HG03066 (cell line): ENCODE data around the gene PTPN13.
"Not testable (repeated sequence)": the region's sequence is repeated elsewhere in the genome, so short reads cannot be mapped to it uniquely, and the experiment has no call there.

Experiments used
- ATAC-seq: cut with Tn5 transposase; IDR thresholded peaks from one replicate; pipeline ENCODE4 v1.9.1; 2021; ENCODE audit warnings: low read depth; ENCODE audit not compliant: unreplicated experiment

PTPN13 gene

DNA sequence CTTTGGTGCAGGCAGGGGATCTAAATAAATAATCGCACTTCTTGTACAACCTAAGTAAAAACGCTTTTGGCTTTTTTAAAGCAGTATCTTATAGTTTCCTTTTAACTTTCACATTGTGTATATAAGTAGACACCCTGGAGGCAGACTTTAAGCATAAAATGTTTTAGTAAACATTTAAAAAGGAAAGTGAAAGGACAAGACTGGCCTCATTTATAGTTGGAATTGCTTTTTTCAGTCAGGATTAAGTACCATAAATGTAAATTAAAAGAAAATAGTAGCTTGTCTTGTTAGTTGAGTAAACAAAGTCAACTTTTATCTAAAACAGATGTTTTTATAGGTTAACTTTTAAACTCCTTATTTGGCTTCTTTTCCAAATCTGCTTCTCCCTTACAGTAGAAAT is 39.7 kb downstream of the PTPN13 start:
- ATAC-seq = no peak

DNA sequence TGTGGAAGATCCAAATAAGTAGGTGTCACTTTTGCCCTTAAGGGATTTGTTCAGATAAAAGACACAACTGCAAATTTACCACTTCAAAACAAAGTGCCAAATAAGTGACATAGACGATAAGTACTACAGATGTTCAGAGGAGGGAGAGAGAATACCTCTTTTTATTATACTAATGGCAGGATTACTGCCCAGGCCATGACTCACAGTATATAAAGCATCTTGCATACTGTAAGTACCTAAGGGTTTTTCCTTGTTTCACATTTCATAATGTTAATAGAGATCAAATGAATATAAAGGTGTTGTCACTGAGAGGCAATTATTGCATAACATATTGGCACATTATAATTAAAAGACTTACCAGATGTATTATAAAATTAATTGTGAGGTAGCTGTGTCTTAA is 46.4 kb downstream of the PTPN13 start:
- ATAC-seq = no peak

DNA sequence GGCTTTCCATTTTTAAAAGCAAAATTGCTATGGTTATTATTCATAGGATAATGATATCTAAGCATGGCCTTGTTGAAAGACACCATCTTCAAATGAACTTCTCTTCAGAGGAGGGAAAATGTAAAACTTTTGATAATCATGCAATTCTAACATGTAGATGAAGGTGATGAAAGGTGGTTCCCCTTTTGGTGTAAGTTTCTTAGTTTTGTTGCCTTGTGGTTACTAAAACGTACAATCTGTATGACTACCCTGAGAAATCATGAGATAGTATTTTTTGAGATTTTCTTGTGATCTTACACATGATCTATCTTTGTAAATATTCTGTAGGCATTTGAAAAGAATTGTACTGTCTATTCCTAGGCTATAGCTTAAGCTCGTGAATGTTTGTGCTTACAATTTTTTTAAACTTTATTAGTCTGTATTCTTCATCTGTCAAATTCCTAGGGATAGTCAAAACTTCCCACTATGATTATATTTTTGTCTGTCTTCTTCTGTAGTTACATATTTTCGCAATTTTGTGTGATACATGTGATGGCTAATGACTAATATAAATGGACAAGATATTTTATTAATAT is 47.5 kb downstream of the PTPN13 start:
- ATAC-seq = no peak

DNA sequence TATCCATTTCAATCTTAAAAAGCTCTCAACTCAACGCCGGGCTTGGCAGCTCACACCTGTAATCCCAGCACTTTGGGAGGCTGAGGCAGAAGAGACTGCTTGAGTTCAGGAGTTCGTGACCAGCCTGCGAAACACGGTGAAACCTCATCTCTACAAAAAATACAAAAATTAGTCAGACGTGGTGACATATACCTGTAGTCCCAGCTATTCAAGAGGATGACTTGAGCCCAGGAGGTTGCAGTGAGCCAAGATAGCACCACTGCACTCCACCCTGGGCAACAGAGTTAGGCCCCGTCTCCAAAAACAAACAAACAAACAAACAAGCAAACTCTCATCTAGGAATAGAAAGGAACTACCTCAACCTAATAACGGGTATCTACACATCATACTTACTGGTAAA is 50.8 kb downstream of the PTPN13 start:
- no peak for ATAC-seq

DNA sequence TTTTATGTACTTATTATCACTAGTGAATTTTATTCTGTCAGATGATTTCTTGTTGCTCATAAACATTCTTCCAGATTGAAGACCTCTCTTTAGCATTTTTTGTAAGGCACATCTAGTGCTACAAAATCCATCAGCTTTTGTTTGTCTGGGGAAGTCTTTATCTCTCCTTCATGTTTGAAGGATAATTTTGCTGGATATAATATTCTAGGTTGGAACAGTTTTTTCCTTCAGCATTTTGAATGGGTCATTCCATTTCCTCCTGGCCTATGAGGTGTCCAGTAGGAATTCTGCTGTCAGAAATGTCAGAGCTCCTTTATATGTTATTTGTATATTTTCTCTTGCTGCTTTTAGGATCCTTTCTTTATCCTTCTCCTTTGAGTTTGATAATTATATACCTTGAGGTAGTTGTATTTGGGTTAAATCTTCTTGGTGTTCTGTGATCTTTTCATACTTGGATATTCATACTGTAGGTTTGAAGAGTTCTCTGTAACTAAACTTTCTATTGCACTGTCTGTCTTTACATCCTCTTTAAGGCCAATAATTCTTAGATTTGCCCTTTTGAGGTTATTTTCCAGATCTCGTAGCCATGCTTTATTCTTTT is 58.3 kb downstream of the PTPN13 start:
- no peak for ATAC-seq

DNA sequence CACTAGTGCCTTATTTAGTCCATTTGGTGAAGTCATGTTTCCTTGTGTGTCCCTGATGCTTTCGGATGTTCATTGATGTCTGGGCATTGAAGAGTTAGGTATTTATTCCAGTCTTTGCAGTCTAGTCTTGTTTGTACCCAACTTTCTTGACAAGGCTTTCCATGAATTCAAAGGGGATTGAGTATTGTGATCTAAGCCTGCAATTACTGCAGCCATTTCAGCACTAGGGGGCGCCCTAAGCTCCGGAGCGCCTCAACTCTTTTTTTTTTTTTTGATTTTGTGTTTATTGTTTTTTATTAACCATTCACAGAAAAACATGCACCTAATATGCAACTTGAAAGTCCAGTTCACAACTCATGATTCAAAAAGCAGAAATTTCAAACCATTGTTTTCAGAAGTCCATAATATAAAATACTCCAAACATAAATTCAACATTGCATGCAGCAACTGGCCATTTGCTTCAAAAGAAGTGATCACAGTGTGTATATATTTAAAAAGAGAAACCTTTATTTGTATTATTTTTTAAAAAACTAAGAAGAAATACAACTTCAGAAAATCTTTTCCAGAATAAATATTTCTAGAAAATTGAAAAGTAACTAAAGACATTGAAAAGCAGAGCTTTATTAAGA is 59.2 kb downstream of the PTPN13 start:
- no peak for ATAC-seq

DNA sequence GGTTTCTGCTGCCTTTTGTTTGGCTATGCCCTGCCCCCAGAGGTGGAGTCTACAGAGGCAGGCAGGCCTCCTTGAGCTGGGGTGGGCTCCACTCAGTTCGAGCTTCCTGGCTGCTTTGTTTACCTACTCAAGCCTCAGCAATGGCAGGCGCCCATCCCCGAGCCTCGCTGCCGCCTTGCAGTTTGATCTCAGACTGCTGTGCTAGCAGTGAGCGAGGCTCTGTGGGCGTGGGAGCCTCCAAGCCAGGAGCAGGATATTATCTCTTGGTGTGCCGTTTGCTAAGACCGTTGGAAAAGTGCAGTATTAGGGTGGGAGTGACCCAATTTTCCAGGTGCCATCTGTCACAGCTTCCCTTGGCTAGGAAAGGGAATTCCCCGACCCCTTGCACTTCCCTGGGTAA is 62.7 kb downstream of the PTPN13 start:
- not testable (repeated sequence) for ATAC-seq

DNA sequence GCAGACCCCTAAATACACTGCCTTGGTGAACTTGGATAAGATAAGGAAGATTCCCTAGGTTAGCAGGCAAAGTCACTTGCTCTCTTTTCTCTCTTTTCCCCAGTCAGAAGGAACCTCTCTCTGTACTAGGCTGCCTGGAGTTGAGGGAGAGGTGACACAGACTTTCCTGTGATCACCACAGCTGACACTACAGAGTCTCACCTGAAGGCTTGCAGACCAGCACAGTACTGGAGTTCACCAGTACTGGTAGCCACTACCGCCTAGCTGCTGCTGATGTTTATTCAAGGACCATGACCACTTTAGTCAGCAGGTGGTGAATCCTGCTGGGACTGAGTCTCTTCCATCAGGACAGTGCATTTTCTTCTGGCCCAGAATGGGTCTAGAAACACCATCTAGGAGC is 63.3 kb downstream of the PTPN13 start:
- ATAC-seq = no peak

DNA sequence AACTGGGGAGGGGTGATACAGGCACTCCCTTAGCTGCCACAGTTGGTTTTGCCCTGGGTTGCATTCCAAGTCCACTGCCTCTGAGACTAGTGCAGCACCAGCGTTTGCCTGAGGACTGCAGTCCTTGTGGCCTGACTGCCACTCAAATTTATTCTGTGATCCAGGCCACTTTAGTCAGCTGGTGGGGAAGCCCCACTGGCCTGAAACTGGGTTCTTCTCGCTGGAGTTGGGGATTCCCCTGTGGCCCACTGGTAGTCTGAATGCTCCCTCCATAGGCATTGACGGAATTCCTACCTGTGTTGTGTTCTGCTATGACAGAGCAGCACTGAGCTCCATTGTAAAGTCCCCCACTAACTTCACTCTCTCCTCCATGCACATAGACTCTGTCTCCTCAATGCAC is 63.8 kb downstream of the PTPN13 start:
- no peak for ATAC-seq

DNA sequence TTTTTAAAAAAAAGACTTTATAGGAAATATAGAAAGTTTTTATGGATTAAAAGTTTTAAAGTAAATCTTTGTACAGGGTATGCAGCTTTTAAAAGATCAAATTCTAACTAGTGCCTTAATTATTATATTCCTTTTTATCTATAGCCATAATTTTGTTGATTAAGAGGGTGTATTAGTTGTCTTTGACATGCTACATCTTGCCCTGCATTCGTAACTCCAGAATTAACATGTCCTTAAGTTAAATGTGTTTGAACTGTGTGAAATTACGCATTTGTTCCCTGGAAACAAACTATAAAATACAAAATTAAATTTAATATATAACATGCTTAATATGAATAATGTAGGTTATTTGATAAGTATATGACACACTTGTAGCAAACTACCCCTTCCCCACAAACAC is 66.3 kb downstream of the PTPN13 start:
- no peak for ATAC-seq

DNA sequence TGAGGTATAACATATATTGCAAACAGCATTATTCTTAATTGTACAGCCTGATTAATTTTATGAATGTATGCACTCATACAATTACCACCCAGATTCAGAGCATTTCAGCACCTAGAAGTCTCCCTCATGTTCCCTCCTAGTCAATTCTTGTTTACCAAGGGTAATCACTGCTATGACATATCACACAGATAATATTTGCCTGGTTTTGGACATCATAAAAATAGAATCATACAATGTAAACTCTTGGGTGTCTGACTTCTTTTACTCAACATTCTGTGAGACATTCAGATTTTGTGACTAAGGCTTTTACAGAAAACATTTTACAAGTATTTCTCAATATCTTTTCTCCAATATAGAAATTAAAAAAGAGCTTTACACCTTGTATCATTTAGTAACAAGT is 66.9 kb downstream of the PTPN13 start:
- no peak for ATAC-seq

DNA sequence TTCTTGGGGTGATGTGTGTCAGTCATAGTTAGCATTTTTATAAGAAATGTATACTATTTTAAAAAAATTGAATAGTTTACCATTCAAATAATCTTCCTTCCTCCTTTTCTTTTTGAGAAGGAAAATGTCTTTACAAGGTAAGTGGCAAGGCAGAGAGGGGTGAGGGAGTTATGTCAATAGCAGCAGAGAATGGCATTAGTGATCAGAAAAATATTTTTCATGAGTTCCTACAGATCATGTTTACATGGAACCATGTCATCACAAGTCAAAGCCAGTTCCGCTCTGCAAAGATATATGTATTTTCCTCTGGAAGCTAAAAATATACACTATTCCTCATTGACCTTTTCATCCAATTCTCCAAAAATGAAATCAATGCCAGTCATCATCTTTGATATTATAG is 67.3 kb downstream of the PTPN13 start:
- no peak for ATAC-seq

DNA sequence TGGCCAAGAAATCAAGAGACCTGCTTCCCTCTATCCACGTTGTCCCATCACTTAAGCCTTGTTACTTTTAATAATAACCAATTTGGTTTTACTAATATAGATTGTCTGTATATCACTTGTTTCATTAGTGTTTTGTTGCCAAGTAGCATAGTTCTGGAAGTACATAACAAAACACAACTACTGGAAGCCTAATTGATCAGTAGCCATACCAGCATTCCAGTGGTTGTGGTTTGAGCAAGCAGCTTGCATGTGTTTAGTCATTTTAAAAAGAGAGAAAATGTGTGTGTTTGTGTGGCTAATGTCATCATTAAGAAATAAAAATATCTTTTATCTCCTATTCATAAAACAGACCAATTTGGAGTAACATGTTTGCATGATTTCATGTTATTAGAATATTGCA is 70.8 kb downstream of the PTPN13 start:
- no peak for ATAC-seq

DNA sequence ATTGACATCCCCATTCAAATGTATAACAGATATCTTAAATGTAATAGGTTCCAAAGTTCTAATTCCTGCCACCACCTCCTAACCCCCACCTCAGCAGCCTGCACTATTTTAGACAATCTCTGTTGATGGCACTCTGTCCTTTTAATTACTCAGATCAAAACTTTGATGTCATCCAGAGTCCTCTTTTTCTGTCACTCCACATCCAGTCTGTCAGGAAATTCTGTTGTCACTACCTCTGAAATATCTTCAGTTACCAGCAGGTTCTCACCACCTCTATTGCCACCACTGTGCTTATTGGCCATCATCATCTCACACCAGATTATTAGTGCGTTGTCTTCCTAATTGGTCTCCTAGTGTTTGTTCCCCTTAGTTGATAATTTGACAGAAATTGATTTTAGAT is 76.2 kb downstream of the PTPN13 start:
- ATAC-seq = no peak

DNA sequence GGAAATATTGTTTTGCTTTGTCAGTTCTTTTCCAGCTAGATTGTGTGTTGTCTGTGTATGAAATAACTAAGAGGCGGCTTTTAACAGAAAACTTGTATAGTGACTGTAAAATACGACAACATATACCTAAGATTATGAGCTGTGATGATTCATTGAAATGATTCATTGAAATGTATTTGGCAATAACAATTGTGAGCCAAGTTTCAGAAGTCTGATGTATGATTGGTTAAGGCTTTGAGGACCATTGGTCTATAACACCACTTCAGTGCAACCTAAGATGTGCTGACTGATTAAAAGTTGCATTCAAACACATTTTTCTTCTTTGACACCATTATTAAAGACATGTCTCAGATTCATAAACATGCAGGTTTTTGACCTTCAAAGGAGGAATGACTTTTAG is 76.6 kb downstream of the PTPN13 start:
- no peak for ATAC-seq

DNA sequence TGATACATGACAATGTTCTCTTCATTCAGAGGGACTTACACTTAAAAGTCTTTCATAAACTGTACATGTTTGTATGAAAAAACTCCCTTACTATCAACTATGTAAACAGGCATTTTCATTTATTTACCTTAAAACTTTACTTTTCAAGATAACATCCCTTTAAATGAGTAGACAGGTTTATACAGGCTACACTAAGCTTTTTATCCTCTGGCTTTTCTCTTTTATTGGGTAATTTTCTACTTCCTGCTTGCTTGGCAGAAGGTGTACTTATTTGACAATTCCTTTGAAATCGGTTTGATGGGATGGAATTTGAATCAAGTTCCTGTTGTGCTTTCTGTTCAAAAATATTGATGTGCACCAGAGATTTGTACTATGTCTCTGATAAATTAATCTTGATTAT is 81.4 kb downstream of the PTPN13 start:
- no peak for ATAC-seq

DNA sequence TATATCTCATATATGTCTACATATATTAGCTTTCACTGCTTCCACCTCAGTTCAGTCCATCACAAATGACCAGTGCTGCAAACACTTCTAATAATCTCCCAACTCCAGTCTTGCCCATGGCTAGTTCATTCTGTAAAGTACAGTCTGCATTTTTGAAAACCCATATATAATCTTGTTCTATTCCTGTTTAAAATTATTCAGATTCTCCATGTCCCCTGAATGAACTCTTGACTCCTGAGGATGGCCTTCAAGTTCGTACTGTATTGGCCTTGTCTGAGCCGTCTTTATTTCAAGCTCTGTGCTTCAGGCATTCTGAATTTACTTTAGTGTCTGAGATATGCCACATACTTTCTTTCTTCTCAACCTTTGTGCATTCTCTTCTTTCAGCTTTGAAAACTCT is 84.7 kb downstream of the PTPN13 start:
- no peak for ATAC-seq

DNA sequence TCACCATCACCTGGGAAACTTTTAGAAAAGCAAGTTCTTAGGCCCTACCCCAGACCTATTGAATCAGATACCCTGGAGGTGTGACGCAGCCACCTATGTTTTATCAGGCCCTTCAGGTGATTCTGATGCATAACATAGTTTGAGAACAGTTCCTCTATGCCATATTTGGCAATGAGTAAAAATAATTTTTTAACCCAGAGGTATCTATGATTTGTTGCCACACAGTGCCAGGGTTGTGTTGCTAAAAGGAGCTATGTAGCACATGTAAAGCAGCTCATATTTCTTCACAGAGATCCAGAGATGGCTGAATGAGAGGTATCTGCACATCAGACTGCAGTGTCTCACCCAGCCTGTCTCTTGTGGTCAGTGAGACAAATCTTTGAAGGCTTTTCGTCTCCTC is 85.3 kb downstream of the PTPN13 start:
- no peak for ATAC-seq

DNA sequence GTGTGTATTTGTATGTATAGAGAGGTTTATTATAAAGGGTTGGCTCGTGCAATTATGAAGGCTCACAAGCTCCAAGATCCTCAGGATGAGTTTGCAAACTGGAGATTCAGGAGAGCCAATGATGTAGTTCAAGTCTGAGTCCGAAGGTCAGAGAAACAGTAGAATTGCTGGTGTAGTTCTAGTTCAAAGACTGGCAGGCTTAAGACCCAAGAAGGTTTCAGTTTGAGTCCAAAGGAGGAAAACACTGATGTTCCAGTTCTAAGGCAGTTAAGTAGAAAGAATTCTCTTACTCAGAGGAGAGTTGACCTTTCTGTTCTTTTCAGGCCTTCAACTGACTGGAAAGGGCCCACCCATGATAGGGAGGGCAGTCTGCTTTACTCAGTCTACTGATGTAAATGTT is 89.1 kb downstream of the PTPN13 start:
- ATAC-seq = no peak

DNA sequence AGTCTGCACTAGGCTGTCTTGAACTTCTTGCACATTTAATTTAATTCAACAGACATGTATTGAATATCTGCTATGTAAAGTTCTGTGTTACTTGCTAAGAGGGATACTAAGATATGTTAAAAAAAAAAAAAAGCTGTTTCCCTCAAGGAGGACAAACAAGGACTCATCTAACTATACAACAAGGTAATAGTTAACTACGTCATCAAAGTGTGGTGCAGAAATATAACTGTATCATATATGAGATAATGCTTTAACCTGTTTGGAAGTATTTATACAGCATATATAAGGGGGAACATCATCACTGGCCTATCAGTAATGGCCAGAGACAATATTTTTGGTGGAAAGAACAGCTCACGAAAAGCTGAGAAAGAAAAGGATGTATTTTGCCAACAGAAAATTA is 89.9 kb downstream of the PTPN13 start:
- ATAC-seq = no peak

DNA sequence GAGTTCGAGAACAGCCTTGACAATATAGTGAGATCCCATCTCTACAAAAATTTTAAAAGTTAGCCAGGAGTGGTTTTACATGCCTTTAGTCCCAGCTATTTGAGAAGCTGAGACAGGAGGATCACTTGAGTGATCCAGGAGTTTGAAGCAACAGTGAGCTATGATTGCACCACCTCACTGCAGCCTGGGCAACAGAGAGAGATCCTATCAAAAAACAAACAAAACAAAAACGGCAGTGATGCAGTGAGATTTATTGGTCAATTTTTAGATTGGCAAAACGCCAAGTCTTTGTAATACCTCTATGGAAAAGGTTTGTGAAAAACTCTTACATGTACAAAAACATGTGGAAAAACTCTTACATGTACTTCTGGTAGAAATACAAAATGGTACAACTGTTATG is 91.3 kb downstream of the PTPN13 start:
- no peak for ATAC-seq

DNA sequence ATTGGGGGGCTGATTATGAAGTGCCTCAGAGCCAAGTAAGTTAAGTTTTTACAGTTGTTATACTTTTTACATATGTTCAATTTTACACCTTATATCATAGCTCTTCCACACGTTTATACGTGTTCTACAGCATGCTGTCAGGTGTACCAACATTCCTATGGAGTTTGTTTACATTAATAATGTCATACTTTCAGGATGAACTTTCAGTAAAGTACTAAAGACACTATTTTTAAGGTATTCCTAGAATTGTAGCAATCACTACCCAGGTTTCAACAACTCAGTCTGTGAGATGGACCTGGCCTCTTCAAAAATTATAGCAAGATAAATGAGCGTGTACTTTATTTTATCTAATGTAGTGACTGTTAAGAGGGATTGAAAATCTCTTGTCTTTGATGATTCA is 92.6 kb downstream of the PTPN13 start:
- no peak for ATAC-seq

DNA sequence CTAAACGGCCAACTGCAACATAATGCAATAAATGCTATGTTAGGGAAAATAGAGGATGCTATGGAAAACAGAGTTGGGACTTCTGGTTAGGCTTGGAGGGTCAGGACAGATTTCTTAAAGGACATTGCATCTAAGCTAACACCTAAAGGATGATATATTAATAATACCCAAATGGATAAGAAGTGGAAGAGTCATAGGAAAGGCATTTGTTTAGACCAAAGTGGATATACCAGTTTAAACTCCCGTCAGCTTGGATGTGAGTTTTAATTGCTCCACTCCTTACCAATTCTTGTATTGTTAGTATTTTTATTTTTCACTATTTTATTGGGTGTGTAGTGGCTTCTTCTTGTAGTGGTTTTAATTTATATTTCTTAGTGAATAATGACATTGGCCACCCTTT is 93.9 kb downstream of the PTPN13 start:
- no peak for ATAC-seq
